GM12873 (cell line): ENCODE measurements around the gene TRPC3.

Experiments used
- CTCF ChIP-seq: IDR thresholded peaks from 2 replicates; pipeline ENCODE4 v1.5.1; 2012; ENCODE audit warnings: low read depth, mild to moderate bottlenecking, moderate library complexity, low read length, control low read depth; ENCODE audit not compliant: insufficient read depth; ENCODE audit errors: missing control alignments

The TRPC3 gene

GRCh38 chr4:121898150-121898549 is 53.7 kb downstream of the TRPC3 start:
- peak; percentile 2 for TF ChIP-seq CTCF

- no peak for TF ChIP-seq CTCF
Observed at GRCh38 chr4:121888134-121888533, 63.7 kb downstream of the TRPC3 start.

GRCh38 chr4:121885115-121885514 is 66.7 kb downstream of the TRPC3 start:
- TF ChIP-seq CTCF, result no peak

- no peak for TF ChIP-seq CTCF
Observed at GRCh38 chr4:121881158-121881557, 70.7 kb downstream of the TRPC3 start.

GRCh38 chr4:121879135-121879534 is 72.7 kb downstream of the TRPC3 start:
- TF ChIP-seq CTCF, result no peak

GRCh38 chr4:121877041-121877773 is 74.7 kb downstream of the TRPC3 start:
- no peak for TF ChIP-seq CTCF

GRCh38 chr4:121876070-121876469 is 75.8 kb downstream of the TRPC3 start:
- no peak for TF ChIP-seq CTCF
